ENCODE results near the gene FBXO15. TPM values are rescaled to one million over a fixed set of nuclear protein-coding genes. Genes with fewer than 3 reads are reported as not detected.

FBXO15 gene
- total RNA-seq, 1 donor from 2014 or later, result 0.57 TPM

- H3K4me1 Mint-ChIP-seq (ENCODE audit: low read depth), result no peaks in the 10 kb centered on the region
- peaks cover 32% of the 10 kb centered on the region for H3K27me3 Mint-ChIP-seq (ENCODE audit: low read depth)
- H3K36me3 Mint-ChIP-seq (ENCODE audit: low read depth), result no peaks in the 10 kb centered on the region
Observed at GRCh38 chr18:74190086-74190485, 42.5 kb upstream of the FBXO15 start.

GRCh38 chr18:74186661-74187060 is 39.0 kb upstream of the FBXO15 start:
- no peak for TF ChIP-seq CTCF (IDR thresholded peaks at IDR 0.05)
- Mint-ChIP-seq H3K4me3 (ENCODE audit: unreplicated experiment) (no peak overlapping the region), H3K27ac (ENCODE audit: unreplicated experiment) (no peak overlapping the region), H3K4me1 (ENCODE audit: low read depth) (no peaks in the 10 kb centered on the region), H3K36me3 (ENCODE audit: low read depth) (no peaks in the 10 kb centered on the region), H3K9me3 (ENCODE audit: low read depth) (no peaks in the 10 kb centered on the region), H3K27me3 (ENCODE audit: low read depth) (peaks cover 31% of the 10 kb centered on the region)
- no peak for DNase-seq (ENCODE audit: low spot score)

More at GRCh38 chr18:74190086-74190485, 42.5 kb upstream of the FBXO15 start:
- Mint-ChIP-seq H3K27ac (ENCODE audit: unreplicated experiment) (no peak overlapping the region), H3K9me3 (ENCODE audit: low read depth) (no peaks in the 10 kb centered on the region), H3K4me3 (ENCODE audit: unreplicated experiment) (no peak overlapping the region)
- no peak for DNase-seq (ENCODE audit: low spot score)
- no peak for TF ChIP-seq CTCF (IDR thresholded peaks at IDR 0.05)

- no peaks in the 10 kb centered on the region for H3K36me3 Mint-ChIP-seq (ENCODE audit: low read depth)
- no peak for DNase-seq (ENCODE audit: low spot score)
- no peak for TF ChIP-seq CTCF (IDR thresholded peaks at IDR 0.05)
- no peak overlapping the region for H3K27ac Mint-ChIP-seq (ENCODE audit: unreplicated experiment)
- no peak overlapping the region for H3K4me3 Mint-ChIP-seq (ENCODE audit: unreplicated experiment)
- H3K9me3 Mint-ChIP-seq (ENCODE audit: low read depth), result no peaks in the 10 kb centered on the region
- H3K27me3 Mint-ChIP-seq (ENCODE audit: low read depth), result peaks cover 25% of the 10 kb centered on the region
- no peaks in the 10 kb centered on the region for H3K4me1 Mint-ChIP-seq (ENCODE audit: low read depth)
Observed at GRCh38 chr18:74185860-74186259, 38.2 kb upstream of the FBXO15 start.

GRCh38 chr18:74184875-74185274 is 37.2 kb upstream of the FBXO15 start:
- no peaks in the 10 kb centered on the region for H3K4me1 Mint-ChIP-seq (ENCODE audit: low read depth)
- no peak overlapping the region for H3K4me3 Mint-ChIP-seq (ENCODE audit: unreplicated experiment)
- no peak for DNase-seq (ENCODE audit: low spot score)
- H3K27me3 Mint-ChIP-seq (ENCODE audit: low read depth), result peaks cover 23% of the 10 kb centered on the region
- no peak for TF ChIP-seq CTCF (IDR thresholded peaks at IDR 0.05)
- no peaks in the 10 kb centered on the region for H3K36me3 Mint-ChIP-seq (ENCODE audit: low read depth)
- no peak overlapping the region for H3K27ac Mint-ChIP-seq (ENCODE audit: unreplicated experiment)
- peaks cover 7% of the 10 kb centered on the region for H3K9me3 Mint-ChIP-seq (ENCODE audit: low read depth)

- no peak overlapping the region for H3K4me3 Mint-ChIP-seq (ENCODE audit: unreplicated experiment)
- no peak for DNase-seq (ENCODE audit: low spot score)
- H3K9me3 Mint-ChIP-seq (ENCODE audit: low read depth), result peaks cover 7% of the 10 kb centered on the region
- H3K36me3 Mint-ChIP-seq (ENCODE audit: low read depth), result no peaks in the 10 kb centered on the region
- peaks cover 23% of the 10 kb centered on the region for H3K27me3 Mint-ChIP-seq (ENCODE audit: low read depth)
- no peaks in the 10 kb centered on the region for H3K4me1 Mint-ChIP-seq (ENCODE audit: low read depth)
- no peak overlapping the region for H3K27ac Mint-ChIP-seq (ENCODE audit: unreplicated experiment)
- TF ChIP-seq CTCF (IDR thresholded peaks at IDR 0.05), result no peak
Observed at GRCh38 chr18:74183130-74183529, 35.5 kb upstream of the FBXO15 start.
